Testis (tissue), 3 donors: ENCODE results near the gene CRISPLD2. TPM values are rescaled to one million over a fixed set of nuclear protein-coding genes. Genes with fewer than 3 reads are reported as not detected.
A peak's percentile ranks its signal among the peaks of the same experiment; 100 is the strongest.

Source experiments
- DNase-seq: peaks from one replicate; pipeline ENCODE4 v3.0.0-alpha.2; 2019
- H3K27ac ChIP-seq, 2 donors: fragments of 200-600 bp; sonication (generic); one replicate each; pipeline ENCODE4 v1.5.1; 2019
- H3K27me3 ChIP-seq: fragments of 200-600 bp; sonication (generic); one replicate; pipeline ENCODE4 v1.5.1; 2019
- H3K36me3 ChIP-seq: fragments of 200-600 bp; sonication (generic); one replicate; pipeline ENCODE4 v1.5.1; 2017; ENCODE audit warnings: low read depth; ENCODE audit errors: missing control alignments
- H3K4me1 ChIP-seq: fragments of 200-600 bp; sonication (generic); one replicate; pipeline ENCODE4 v1.5.1; 2019
- H3K4me3 ChIP-seq, 2 donors: fragments of 200-600 bp; sonication (generic); one replicate each; pipeline ENCODE4 v1.5.1; 2017 to 2019
- H3K9me3 ChIP-seq: fragments of 200-600 bp; sonication (generic); one replicate; pipeline ENCODE4 v1.5.1; 2017
- POLR2A ChIP-seq: fragments of 450-650 bp; IDR thresholded peaks from one replicate; pipeline ENCODE4 v1.6.1; 2017; ENCODE audit warnings: antibody characterized with exemption, mild to moderate bottlenecking, moderate library complexity
- WGBS, 2 donors: methylation state at CpG; one replicate each; pipeline ENCODE4 v1.1.5; 2018; 5-methylcytosine and 5-hydroxymethylcytosine counted together
- intact Hi-C: fragments of 100-400 bp; cut with DNase I; formaldehyde crosslinking; loops from one replicate; pipeline ENCODE4 v1.15.1; 2023; ENCODE audit warnings: low total_unique reads
- polyA plus RNA-seq: library from polyadenylated mRNA; stranded (reverse); fragments of 350-450 nt; fragmentation: Illumina TruSeq; extraction: RNeasy Lipid Tissue Mini Kit (QIAGEN cat#74804); gene quantifications from one replicate; pipeline ENCODE4 v1.2.3, GENCODE V29; 2014; ENCODE audit warnings: low read depth, low replicate concordance; ENCODE audit not compliant: insufficient read depth
- total RNA-seq, 2 donors: library from RNA; depleted of rRNA; stranded (reverse); fragments of >200 nt; gene quantifications; one replicate each; pipeline ENCODE4 v1.2.3, GENCODE V29; 2016
- TF ChIP-seq, protein P1 (sequence below), 3 experiments: fragments of 450-650 bp in 2 of 3; fragments of 200-600 bp in 1 of 3; sonication (generic) in 1 of 3; IDR thresholded peaks; one replicate each; pipeline ENCODE4 v1.5.1; 2016 to 2019; ENCODE audit warnings: antibody characterized with exemption in 3 of 3, mild to moderate bottlenecking in 2 of 3, moderate library complexity in 1 of 3

Gene CRISPLD2
- total and polyA plus RNA-seq, 3 donors from 2014 or later: 47.7 to 59.6 (median 48.8) TPM

DNA sequence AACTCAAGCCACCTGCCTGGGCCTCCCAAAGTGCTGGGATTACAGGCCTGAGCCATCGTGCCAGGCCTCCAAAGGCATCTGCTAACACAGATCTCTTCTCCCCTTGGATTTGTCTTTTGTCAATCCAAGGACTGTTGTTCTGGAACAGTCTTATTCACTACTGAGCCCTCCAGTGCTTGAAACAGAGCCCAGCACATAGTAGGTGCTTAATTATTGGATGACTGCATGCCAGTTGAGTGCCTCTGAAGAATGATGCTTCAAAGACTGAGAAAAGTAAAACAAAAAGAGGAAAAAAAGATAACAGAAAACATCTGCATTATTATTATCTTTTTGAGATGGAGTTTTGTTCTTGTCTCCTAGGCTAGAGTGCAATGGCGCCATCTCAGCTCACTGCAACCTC, 1.7 kb upstream of the CRISPLD2 start:
- Histone ChIP-seq H3K36me3 (no peaks in the 10 kb centered on the region), H3K4me1 (peaks cover 17% of the 10 kb centered on the region), H3K27ac (no peak overlapping the region), H3K27me3 (no peaks in the 10 kb centered on the region), H3K4me3 (no peak overlapping the region), H3K9me3 (no peaks in the 10 kb centered on the region)
- intact Hi-C loops: no loop called here
- TF ChIP-seq, protein P1, sequence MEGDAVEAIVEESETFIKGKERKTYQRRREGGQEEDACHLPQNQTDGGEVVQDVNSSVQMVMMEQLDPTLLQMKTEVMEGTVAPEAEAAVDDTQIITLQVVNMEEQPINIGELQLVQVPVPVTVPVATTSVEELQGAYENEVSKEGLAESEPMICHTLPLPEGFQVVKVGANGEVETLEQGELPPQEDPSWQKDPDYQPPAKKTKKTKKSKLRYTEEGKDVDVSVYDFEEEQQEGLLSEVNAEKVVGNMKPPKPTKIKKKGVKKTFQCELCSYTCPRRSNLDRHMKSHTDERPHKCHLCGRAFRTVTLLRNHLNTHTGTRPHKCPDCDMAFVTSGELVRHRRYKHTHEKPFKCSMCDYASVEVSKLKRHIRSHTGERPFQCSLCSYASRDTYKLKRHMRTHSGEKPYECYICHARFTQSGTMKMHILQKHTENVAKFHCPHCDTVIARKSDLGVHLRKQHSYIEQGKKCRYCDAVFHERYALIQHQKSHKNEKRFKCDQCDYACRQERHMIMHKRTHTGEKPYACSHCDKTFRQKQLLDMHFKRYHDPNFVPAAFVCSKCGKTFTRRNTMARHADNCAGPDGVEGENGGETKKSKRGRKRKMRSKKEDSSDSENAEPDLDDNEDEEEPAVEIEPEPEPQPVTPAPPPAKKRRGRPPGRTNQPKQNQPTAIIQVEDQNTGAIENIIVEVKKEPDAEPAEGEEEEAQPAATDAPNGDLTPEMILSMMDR (IDR thresholded peaks at IDR 0.05): no peak
- no peak for TF ChIP-seq POLR2A
- DNase-seq: no peak
- 82 to 96% methylated on average over 2 of the region's 2 CpGs for WGBS, 2 donors

DNA sequence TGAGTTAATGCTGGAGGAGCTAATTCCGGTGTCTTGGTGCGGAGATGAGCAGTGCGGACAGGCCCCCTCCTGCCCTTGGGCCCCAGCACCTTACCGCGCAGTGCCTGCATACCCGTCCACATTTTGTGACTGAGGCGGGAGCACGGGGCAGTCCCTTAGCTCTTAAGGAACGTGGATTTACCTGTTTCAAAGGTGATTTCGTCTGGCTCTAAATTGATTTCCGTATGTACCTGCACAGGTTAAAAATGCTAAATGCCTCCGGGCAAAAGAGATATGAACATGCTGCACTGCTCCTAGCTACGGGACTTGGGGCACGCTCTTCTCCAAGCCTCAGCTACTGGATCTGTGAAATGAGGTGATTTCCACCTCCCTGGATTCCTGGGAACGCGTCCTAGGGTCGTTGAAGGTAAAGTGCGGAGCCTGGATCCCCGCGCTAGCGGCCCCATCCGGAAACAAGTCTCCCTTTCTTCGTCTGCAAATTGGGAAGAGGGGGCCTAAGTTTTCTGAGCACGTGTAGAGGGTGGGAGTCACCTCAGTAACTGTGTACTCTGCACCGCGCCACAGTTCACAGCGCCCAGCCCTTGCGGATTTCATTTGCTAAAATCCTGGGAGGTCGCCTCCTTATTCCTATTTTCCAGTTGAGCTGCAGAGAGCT, 669 bp upstream of the CRISPLD2 start:
- intact Hi-C loops: no loop called here
- peak overlapping the region; percentile 70 to 71 for H3K4me3 ChIP-seq
- TF ChIP-seq, protein P1 (IDR thresholded peaks at IDR 0.05): no peak
- no peak for TF ChIP-seq POLR2A
- no peak for DNase-seq
- H3K27ac ChIP-seq: no peak overlapping the region
- H3K27me3 ChIP-seq: no peaks in the 10 kb centered on the region
- WGBS, 2 donors: 56 to 57% methylated on average over 27 to 29 of the region's 29 CpGs
- H3K36me3 ChIP-seq: no peaks in the 10 kb centered on the region
- H3K9me3 ChIP-seq: no peaks in the 10 kb centered on the region
- H3K4me1 ChIP-seq: peaks cover 21% of the 10 kb centered on the region

DNA sequence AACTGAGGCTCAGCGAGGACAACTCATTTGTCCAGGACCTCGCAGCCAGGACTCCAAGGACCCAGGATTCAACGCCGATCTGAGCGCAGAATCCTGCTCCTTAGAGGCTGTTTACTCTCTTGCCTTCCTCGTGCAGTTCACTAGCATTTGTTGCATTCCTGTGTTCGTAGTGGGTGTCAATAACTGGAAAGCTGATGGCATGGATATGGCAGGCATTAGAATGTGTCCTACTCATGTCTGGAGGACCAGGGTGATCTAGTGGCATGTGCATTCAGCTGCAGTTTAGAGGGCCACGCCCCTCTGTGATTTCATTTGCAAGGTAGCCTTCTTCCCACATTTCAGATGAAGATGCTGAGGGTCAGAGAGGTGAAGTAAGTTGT, 510 bp downstream of the CRISPLD2 start:
- intact Hi-C loops: no loop called here

DNA sequence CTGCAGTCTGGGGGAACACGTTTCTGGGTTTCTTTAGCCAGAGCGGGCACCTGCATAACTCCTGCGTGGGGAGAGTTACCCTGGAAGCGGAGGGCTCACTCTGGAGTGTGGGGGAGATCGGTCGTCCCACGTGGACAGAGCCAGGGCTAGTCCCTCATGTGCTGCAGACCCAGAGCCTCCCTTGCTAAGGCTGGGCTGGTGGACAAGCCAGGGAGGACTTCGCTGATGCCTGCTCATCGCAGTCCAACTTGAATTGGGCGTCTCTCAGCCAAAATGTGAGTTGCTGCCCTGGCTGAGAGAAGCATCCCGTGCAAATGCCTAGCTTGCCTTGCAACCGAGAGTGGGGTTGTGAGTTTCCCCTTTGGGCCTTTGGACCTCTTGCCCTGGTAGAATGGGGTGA, 986 bp downstream of the CRISPLD2 start:
- Histone ChIP-seq H3K27me3 (no peaks in the 10 kb centered on the region), H3K36me3 (no peaks in the 10 kb centered on the region), H3K4me1 (peaks cover 27% of the 10 kb centered on the region), H3K4me3 (peak overlapping the region; percentile 70 to 71), H3K9me3 (no peaks in the 10 kb centered on the region), H3K27ac (peak overlapping the region; percentile 68 to 73)
- no peak for DNase-seq
- TF ChIP-seq, protein P1 (IDR thresholded peaks at IDR 0.05): no peak
- TF ChIP-seq POLR2A: no peak
- intact Hi-C loops: no loop called here
- WGBS, 2 donors: 0 to 51% methylated on average over 1 to 12 of the region's 12 CpGs

More for the DNA sequence above, 510 bp downstream of the CRISPLD2 start:
- peaks cover 28% of the 10 kb centered on the region for H3K4me1 ChIP-seq
- no peak for DNase-seq
- TF ChIP-seq POLR2A: no peak
- TF ChIP-seq, protein P1 (IDR thresholded peaks at IDR 0.05): no peak
- no peaks in the 10 kb centered on the region for H3K27me3 ChIP-seq
- H3K4me3 ChIP-seq: peak overlapping the region; percentile 70 to 71
- no peaks in the 10 kb centered on the region for H3K9me3 ChIP-seq
- H3K36me3 ChIP-seq: no peaks in the 10 kb centered on the region
- 11 to 12% methylated on average over 8 of the region's 8 CpGs for WGBS, 2 donors
- H3K27ac ChIP-seq: peak overlapping the region; percentile 68 to 73

DNA sequence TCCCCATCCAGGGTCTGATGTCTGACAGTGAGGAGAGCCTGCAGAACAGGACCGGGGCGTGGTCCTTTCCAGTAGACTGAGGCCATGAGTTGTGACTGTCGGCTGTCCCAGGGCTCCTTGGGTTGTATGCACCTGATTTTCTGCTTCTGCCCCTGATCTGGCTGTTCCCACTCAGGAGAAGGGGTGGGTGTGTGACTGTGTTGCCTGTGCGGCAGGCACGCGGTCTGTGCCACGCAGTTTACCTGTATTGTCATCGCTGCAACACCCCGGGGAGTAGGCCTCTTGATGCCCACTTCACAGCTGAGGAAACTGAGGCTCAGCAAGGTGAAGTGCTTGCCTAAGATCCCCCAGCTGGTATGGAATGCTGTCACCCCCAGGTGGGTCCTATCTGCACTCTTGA, 1.4 kb downstream of the CRISPLD2 start:
- Histone ChIP-seq H3K9me3 (no peaks in the 10 kb centered on the region), H3K4me1 (peaks cover 23% of the 10 kb centered on the region), H3K36me3 (no peaks in the 10 kb centered on the region), H3K27ac (peak overlapping the region; percentile 68 to 73), H3K27me3 (no peaks in the 10 kb centered on the region), H3K4me3 (peak overlapping the region; percentile 70 to 71)
- no peak for DNase-seq
- intact Hi-C loops: no loop called here
- no peak for TF ChIP-seq POLR2A
- TF ChIP-seq, protein P1 (IDR thresholded peaks at IDR 0.05): no peak
- 62 to 80% methylated on average over 2 to 9 of the region's 9 CpGs for WGBS, 2 donors
